Measurements from ENCODE around the gene ZBTB20. TPM values are rescaled to one million over a fixed set of nuclear protein-coding genes. Genes with fewer than 3 reads are reported as not detected.

The ZBTB20 gene
- total RNA-seq, 2 donors from 2014 or later = 19.8 to 23.1 TPM

- no peak overlapping the region for H3K4me3 Mint-ChIP-seq
- no peak overlapping the region for H3K27ac Mint-ChIP-seq
- peaks cover 4 to 5% of the 10 kb centered on the region in 2 donors for H3K9me3 Mint-ChIP-seq
- H3K36me3 Mint-ChIP-seq (ENCODE audit: insufficient read depth in 2 of 2) = no peaks in the 10 kb centered on the region
- no peaks in the 10 kb centered on the region for H3K27me3 Mint-ChIP-seq (ENCODE audit: low read depth)
- peaks cover 8% of the 10 kb centered on the region for H3K4me1 Mint-ChIP-seq (ENCODE audit: low read depth)
- ATAC-seq (replicated peaks in 1 of 2) (no peak), DNase-seq (no peak)
Measured at GRCh38 chr3:114792159-114792918, 354.7 kb downstream of the ZBTB20 start.

GRCh38 chr3:114790752-114791151 is 356.3 kb downstream of the ZBTB20 start:
- DNase-seq (no peak), ATAC-seq (replicated peaks in 1 of 2) (no peak)
- H3K4me3 Mint-ChIP-seq = no peak overlapping the region
- no peak overlapping the region for H3K27ac Mint-ChIP-seq
- no peaks in the 10 kb centered on the region for H3K27me3 Mint-ChIP-seq (ENCODE audit: low read depth)
- H3K4me1 Mint-ChIP-seq (ENCODE audit: low read depth) = peaks cover 8% of the 10 kb centered on the region
- peaks cover 4 to 5% of the 10 kb centered on the region in 2 donors for H3K9me3 Mint-ChIP-seq
- H3K36me3 Mint-ChIP-seq (ENCODE audit: insufficient read depth in 2 of 2) = no peaks in the 10 kb centered on the region

- no peak overlapping the region for H3K4me3 Mint-ChIP-seq
- no peak overlapping the region for H3K27ac Mint-ChIP-seq
- peaks cover 8% of the 10 kb centered on the region for H3K4me1 Mint-ChIP-seq (ENCODE audit: low read depth)
- H3K36me3 Mint-ChIP-seq (ENCODE audit: insufficient read depth in 2 of 2) = peaks cover 0 to 1% of the 10 kb centered on the region in 2 donors
- DNase-seq (no peak), ATAC-seq (replicated peaks in 1 of 2) (no peak)
- peaks cover 4 to 5% of the 10 kb centered on the region in 2 donors for H3K9me3 Mint-ChIP-seq
- H3K27me3 Mint-ChIP-seq (ENCODE audit: low read depth) = no peaks in the 10 kb centered on the region
Measured at GRCh38 chr3:114789803-114790202, 357.3 kb downstream of the ZBTB20 start.

DNA sequence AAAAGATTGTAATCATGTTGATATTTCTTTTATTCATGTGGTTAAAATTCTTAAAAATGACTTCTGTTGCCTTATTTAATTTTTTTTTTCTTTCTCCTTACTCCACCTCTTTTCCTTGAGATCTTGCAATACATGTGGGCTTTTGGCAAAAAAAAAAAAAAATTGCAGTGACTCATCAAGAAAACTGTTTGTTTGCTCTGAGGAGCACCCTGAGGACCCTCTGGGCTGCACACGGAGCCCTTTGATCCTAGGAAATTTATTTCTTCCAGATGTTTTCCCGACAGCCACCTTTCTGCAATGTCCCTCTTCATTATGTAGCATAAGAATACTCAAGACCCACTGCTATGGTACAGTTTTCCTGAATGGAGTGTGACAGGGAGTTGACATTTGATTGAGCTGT is 371.7 kb downstream of the ZBTB20 start:
- Mint-ChIP-seq H3K4me1 (ENCODE audit: low read depth) (no peaks in the 10 kb centered on the region), H3K9me3 (peaks cover 14 to 19% of the 10 kb centered on the region in 2 donors), H3K4me3 (no peak overlapping the region), H3K36me3 (ENCODE audit: insufficient read depth in 2 of 2) (peaks cover 19 to 21% of the 10 kb centered on the region in 2 donors), H3K27me3 (ENCODE audit: low read depth) (no peaks in the 10 kb centered on the region), H3K27ac (no peak overlapping the region)
- DNase-seq (no peak), ATAC-seq (replicated peaks in 1 of 2) (no peak)

- no peak for DNase-seq
- Mint-ChIP-seq H3K4me1 (ENCODE audit: low read depth) (no peaks in the 10 kb centered on the region), H3K27me3 (ENCODE audit: low read depth) (no peaks in the 10 kb centered on the region), H3K4me3 (no peak overlapping the region), H3K36me3 (ENCODE audit: insufficient read depth in 2 of 2) (peaks cover 14 to 15% of the 10 kb centered on the region in 2 donors), H3K9me3 (peaks cover 9 to 12% of the 10 kb centered on the region in 2 donors), H3K27ac (no peak overlapping the region)
- ATAC-seq (replicated peaks in 1 of 2) = no peak
Measured at GRCh38 chr3:114770874-114771273, 376.2 kb downstream of the ZBTB20 start.

- Mint-ChIP-seq H3K36me3 (ENCODE audit: insufficient read depth in 2 of 2) (no peaks in the 10 kb centered on the region), H3K9me3 (no peaks in the 10 kb centered on the region), H3K27me3 (ENCODE audit: low read depth) (no peaks in the 10 kb centered on the region), H3K4me1 (ENCODE audit: low read depth) (peaks cover 5% of the 10 kb centered on the region), H3K27ac (no peak overlapping the region), H3K4me3 (no peak overlapping the region)
- DNase-seq = no peak
- no peak for ATAC-seq (replicated peaks in 1 of 2)
Measured at GRCh38 chr3:114764056-114764492, 383.0 kb downstream of the ZBTB20 start.

GRCh38 chr3:114762144-114762543 is 384.9 kb downstream of the ZBTB20 start:
- H3K4me3 Mint-ChIP-seq = no peak overlapping the region
- ATAC-seq (replicated peaks in 1 of 2) (no peak), DNase-seq (no peak)
- no peaks in the 10 kb centered on the region for H3K9me3 Mint-ChIP-seq
- peaks cover 5% of the 10 kb centered on the region for H3K4me1 Mint-ChIP-seq (ENCODE audit: low read depth)
- H3K27me3 Mint-ChIP-seq (ENCODE audit: low read depth) = no peaks in the 10 kb centered on the region
- no peak overlapping the region for H3K27ac Mint-ChIP-seq
- no peaks in the 10 kb centered on the region for H3K36me3 Mint-ChIP-seq (ENCODE audit: insufficient read depth in 2 of 2)

GRCh38 chr3:114760679-114761078 is 386.4 kb downstream of the ZBTB20 start:
- ATAC-seq (replicated peaks in 1 of 2) (no peak), DNase-seq (no peak)
- no peak overlapping the region for H3K4me3 Mint-ChIP-seq
- no peak overlapping the region for H3K27ac Mint-ChIP-seq
- no peaks in the 10 kb centered on the region for H3K27me3 Mint-ChIP-seq (ENCODE audit: low read depth)
- no peaks in the 10 kb centered on the region for H3K36me3 Mint-ChIP-seq (ENCODE audit: insufficient read depth in 2 of 2)
- peaks cover 5% of the 10 kb centered on the region for H3K4me1 Mint-ChIP-seq (ENCODE audit: low read depth)
- no peaks in the 10 kb centered on the region for H3K9me3 Mint-ChIP-seq

DNA sequence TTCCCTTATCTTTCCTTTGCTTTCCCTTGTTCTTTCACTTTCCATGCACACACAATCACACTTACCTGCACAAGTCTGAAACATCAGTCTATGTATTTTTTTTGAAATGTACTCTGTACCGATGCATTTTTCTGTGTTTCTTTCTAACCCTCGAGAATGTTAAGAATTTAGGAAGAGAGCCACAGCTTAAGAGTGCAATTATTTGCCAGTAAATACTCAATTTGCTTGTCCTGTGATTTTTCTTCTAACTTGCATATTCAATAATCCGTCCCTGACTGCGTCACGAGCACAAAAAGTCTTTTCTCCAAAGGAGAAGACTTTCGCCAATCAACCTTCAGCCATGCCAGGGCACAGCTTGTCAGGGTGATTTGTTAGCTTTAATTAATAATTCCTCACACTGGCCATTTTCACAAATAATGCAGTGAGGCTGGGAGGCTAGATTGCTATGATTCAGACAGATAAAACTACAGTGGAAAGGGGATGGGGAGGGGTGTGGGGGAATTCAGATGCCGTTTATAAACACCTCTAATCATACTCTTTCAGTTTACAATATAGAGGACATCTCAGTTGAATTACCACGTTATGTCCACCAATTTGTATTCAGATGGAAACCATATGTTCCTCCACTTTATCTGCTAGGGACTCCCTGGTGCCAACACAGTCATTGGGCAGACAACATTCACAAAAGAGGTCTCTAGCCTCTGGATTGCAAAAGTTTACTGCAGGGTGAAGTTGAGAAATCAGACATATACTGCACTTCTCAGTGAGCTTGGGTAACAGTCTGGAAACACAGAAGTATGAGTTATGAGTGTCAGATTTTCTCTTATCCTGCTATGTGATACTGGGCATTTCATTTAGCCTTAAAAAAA is 388.0 kb downstream of the ZBTB20 start:
- no peaks in the 10 kb centered on the region for H3K27me3 Mint-ChIP-seq (ENCODE audit: low read depth)
- H3K4me3 Mint-ChIP-seq = no peak overlapping the region
- H3K27ac Mint-ChIP-seq = no peak overlapping the region
- no peaks in the 10 kb centered on the region for H3K36me3 Mint-ChIP-seq (ENCODE audit: insufficient read depth in 2 of 2)
- no peak for DNase-seq
- H3K4me1 Mint-ChIP-seq (ENCODE audit: low read depth) = peaks cover 1% of the 10 kb centered on the region
- H3K9me3 Mint-ChIP-seq = no peaks in the 10 kb centered on the region
- no peak for ATAC-seq (replicated peaks in 1 of 2)

GRCh38 chr3:114756506-114757279 is 390.4 kb downstream of the ZBTB20 start:
- Mint-ChIP-seq H3K9me3 (no peaks in the 10 kb centered on the region), H3K4me1 (ENCODE audit: low read depth) (no peaks in the 10 kb centered on the region), H3K36me3 (ENCODE audit: insufficient read depth in 2 of 2) (no peaks in the 10 kb centered on the region), H3K27me3 (ENCODE audit: low read depth) (no peaks in the 10 kb centered on the region), H3K4me3 (no peak overlapping the region), H3K27ac (no peak overlapping the region)
- DNase-seq = no peak
- ATAC-seq (replicated peaks in 1 of 2) = no peak

- Mint-ChIP-seq H3K9me3 (no peaks in the 10 kb centered on the region), H3K4me3 (peak overlapping the region; percentile 64 to 85), H3K36me3 (ENCODE audit: insufficient read depth in 2 of 2) (no peaks in the 10 kb centered on the region), H3K27me3 (ENCODE audit: low read depth) (no peaks in the 10 kb centered on the region), H3K27ac (peak overlapping the region; percentile 97), H3K4me1 (ENCODE audit: low read depth) (peaks cover 21% of the 10 kb centered on the region)
- no peak for ATAC-seq (replicated peaks in 1 of 2)
- no peak for DNase-seq
Measured at GRCh38 chr3:114746502-114746901, 400.6 kb downstream of the ZBTB20 start.

- ATAC-seq (replicated peaks in 1 of 2) (no peak), DNase-seq (no peak)
- peak overlapping the region; percentile 97 for H3K27ac Mint-ChIP-seq
- H3K36me3 Mint-ChIP-seq (ENCODE audit: insufficient read depth in 2 of 2) = no peaks in the 10 kb centered on the region
- H3K4me1 Mint-ChIP-seq (ENCODE audit: low read depth) = peaks cover 21% of the 10 kb centered on the region
- peak overlapping the region; percentile 64 to 85 for H3K4me3 Mint-ChIP-seq
- no peaks in the 10 kb centered on the region for H3K9me3 Mint-ChIP-seq
- H3K27me3 Mint-ChIP-seq (ENCODE audit: low read depth) = no peaks in the 10 kb centered on the region
Measured at GRCh38 chr3:114745322-114746240, 401.5 kb downstream of the ZBTB20 start.

Data from activated T-cell treated with anti-CD3 and anti-CD28 coated beads, Interleukin-2, amount 50 U/mL, for 72 hours (primary cell).